COLO668 (cell line): ENCODE results near the gene TOM1L2.

Experiments used
- DNase-seq: peaks from one replicate; lab custom pipeline; 2025; ENCODE audit not compliant: unreplicated experiment; lab: John Stamatoyannopoulos, UW

The TOM1L2 gene

DNA sequence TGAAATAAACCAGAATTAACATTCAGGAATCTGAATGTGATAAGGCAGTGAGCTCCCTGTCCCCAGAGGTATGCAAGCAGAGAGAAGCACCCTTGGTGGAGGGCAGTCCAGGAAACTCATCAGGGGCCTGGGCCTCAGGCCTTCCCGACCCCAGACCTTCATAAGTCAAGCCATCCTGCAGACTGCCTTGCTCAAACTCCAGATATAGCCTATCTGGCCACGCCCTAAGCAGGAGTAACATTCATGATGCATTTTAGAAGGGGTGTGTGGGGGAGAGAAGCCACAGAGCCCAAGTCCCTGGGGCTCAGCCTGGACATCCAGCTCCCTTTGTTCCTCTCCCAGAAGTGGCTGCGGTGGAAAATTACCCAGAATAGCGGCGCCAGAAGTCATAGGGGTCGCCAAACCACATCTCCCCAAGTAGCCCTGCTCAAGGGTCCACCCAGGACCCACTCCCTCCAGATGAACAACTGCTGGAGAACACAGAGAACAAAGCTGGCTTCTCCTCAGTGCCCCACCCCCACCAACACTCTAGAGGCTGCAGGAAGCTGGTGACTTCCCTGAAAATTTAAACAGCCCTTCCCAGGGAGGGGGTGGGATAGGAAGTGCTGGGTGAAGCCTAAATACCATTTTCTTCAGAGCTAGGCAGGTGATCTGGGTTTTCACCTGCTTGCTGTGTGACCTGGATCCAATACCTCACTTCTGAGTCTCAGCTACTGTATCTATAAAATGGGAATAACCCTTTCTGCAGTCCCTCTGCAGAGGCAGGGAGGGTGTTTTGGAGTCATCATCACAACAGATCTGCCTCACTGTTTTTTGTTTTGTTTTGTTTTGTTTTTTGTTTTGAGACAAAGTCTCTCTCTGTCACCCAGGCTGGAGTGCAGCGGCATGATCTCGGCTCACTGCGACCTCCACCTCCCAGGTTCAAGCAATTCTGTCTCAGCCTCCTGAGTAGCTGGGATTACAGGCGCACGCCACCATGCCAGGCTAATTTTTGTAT lies 133.9 kb downstream of the TOM1L2 start:
- peak; percentile 70 for DNase-seq

- no peak for DNase-seq
Observed at GRCh38 chr17:17837380-17837821, 134.8 kb downstream of the TOM1L2 start.

- peak; percentile 58 for DNase-seq
Observed at GRCh38 chr17:17836818-17837379, 135.3 kb downstream of the TOM1L2 start, which contains the start of gene SREBF1. Gene SREBF1 (minus strand): TSS chr17:17836986. CDS start chr17:17836817, 169 bp downstream.

- peak; percentile 95 for DNase-seq
Observed at GRCh38 chr17:17836250-17836817, 135.9 kb downstream of the TOM1L2 start.

GRCh38 chr17:17835415-17836249 lies 136.6 kb downstream of the TOM1L2 start:
- DNase-seq: no peak

- no peak for DNase-seq
Observed at GRCh38 chr17:17834974-17835373, 137.2 kb downstream of the TOM1L2 start.

- no peak for DNase-seq
Observed at GRCh38 chr17:17833658-17834357, 138.4 kb downstream of the TOM1L2 start.

DNA sequence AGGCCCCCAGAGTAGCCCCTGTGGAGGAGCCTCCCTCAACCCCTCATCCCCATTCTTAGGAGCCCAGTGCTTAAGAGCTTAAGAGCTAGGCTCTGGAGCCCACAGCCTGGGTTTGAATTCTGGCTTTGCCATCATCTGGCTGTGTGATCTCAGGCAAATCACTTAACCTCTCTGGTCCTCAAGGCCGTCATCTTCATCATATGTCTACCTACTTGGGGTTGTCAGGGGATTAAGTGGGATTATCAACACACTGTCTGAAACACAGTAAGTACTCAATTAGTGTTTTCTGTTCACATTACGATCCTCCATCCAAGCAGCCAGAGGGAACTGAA lies 140.2 kb downstream of the TOM1L2 start:
- no peak for DNase-seq

DNA sequence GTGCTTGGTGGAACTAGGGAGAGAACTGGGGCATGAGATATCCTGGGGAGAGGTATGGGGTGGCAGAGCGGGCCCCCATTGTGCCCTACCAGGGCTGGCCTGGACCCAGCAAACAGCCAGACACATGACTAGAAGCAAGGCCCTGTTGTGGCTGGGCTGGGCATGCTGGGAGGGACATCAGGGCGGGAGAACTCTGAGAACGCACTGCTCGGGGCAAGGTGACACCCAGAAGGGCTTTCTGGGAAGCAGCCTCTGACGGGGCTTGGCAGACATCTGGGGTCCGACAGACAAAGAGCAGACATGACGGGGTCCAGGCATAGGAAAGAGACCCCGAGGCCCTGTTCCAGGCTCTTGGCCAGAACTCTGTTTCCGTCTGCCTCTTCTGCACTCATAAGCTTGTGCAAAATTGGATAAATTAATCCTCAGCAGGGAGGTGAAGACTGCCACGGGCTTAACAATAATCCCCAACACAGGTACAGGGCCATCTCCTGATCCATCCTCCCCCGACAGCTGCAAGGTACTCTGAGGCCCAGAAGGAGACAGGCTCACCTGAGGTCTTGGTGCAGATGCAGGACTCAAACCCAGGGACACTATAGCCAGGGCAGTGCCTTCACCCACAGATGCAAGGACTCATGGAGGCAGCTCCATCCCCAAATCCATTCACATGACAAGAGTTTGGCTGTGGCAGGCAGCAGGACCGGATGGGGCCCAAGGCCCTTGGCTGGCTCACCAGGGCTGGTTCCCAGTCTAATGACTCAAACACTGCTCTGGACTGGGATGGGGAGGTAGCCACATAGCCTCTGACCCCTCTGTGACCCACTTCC lies 140.8 kb downstream of the TOM1L2 start:
- DNase-seq: no peak

- DNase-seq: no peak
Observed at GRCh38 chr17:17830740-17831207, 141.4 kb downstream of the TOM1L2 start.

GRCh38 chr17:17830269-17830567 lies 142.0 kb downstream of the TOM1L2 start:
- no peak for DNase-seq

DNA sequence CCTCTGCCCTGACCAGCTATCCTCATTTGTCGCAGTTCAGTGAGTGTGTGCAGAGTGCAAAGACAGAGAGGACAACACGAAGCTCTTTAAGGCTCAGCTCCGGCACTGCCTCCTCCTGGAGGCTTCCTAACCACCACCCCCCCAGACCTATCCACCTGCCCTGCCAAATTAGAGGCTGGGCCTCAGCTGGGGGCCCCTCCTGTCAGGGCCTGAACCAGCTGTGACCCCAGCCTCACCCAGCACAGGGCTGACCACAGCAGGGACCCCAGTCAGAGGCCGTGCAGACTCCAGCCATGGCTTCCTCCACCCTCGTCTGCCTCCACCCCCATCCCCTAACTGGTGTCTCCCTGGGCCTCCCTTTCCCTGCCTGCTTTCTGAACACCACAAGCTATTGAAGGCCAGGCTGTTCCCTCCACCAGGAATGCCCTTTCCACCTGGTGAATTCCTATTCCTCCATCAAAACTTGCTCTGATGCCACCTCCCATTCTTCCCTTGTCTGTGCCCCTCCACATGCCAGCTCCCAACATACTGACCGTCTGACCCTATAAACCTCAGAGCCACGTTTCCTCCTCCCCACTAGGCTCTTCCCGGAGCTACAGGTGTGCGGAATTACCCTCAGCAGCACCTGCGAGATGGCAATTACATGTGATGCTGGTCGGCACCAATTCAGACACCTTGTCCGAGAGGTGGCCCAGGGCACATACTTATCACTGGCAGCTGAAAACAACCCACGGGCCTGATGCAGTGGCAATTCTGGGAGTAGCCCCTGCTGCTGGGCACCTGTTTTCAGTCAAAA lies 144.2 kb downstream of the TOM1L2 start:
- peak; percentile 21 for DNase-seq

DNA sequence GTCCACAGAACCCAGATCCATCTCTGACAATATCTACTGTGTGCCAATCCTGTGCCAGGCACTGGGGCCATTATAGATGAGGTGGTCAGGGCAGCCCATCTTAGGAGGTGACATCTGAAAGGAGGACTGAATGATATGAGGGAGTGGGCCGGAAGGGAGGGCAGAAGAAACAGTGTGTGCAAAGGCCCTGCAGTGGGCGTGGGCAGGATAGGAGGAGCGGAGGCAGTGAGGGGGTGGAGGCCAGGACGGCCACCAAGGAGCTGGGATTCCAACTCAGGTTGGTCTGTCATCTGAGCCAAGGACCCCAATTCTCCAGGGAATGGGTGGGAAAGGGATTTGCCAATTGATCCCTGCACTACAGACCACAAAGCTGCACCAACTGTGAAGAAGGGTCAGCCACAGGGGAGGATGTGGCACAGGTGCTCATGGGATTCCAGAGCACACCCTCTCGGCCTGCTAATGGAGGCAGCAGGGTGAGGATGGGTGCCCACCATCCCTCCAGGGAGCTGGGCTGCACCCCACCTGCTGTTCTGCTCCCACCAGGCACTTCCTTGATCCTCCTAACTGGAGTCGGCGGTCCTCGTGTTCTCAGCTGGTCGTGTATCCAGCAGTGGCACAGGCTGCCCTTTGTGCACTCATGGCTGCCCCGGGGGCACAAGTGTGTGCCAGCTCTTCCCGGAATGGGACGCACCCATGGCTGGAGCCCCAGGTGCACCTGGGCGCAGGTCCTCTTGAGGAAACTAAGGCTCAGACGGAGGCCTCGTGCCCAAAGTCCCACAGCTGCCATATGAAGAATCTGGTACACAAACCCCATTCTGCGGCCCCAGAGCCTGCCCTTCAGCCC lies 145.0 kb downstream of the TOM1L2 start:
- no peak for DNase-seq

GRCh38 chr17:17826342-17826713 lies 145.9 kb downstream of the TOM1L2 start:
- no peak for DNase-seq

- DNase-seq: no peak
Observed at GRCh38 chr17:17824783-17825614, 147.2 kb downstream of the TOM1L2 start.

DNA sequence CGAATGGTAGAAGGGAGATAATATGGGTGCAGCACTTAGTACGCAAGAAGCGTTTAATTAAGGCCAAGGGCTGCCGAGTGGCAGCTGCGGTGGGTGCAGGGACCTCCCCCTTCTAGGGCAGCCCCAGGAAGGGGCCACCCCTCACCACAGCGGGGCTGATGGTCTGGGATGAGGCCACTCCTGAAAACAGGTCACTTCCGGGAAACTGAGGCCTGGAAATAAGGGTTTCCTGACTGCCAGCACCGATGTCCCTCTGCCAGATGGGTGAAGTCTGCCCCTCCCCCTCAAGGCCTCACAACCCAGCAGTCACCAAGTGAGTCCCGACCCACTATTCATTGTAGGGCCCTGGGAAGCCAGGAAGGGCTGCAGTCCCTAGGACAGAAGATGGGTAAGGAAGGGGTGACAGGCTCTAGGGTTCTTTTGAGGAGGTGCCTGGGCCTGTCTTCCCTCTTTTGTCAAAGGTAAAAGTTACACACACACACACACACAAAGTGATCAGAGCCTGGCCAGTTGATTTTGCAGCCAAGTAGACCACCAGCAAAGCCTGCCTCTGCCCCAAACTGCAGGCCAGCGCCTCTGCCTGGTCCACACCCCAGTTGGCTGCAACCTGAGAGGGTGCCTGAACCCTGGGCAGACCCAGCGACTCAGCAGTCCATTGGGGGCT lies 147.9 kb downstream of the TOM1L2 start:
- no peak for DNase-seq
